Panc1 (cell line): ENCODE data around the gene SPIB. TPM values are rescaled to one million over a fixed set of nuclear protein-coding genes. Genes with fewer than 3 reads are reported as not detected.

Experiments
- ATAC-seq: fragments of 200-7000 bp; cut with Tn5 transposase; 2 replicates; pipeline ENCODE4 v1.9.1; 2020; ENCODE audit warnings: mild to moderate bottlenecking, moderate library complexity
- Bru-seq: library from RNA; stranded (reverse); fragments of 400-500 nt; gene quantifications from one replicate; lab custom pipeline; 2021; lab: Mats Ljungman, UMichigan
- BruChase-seq, 2 experiments: library from RNA; stranded (reverse); fragments of 400-500 nt; gene quantifications; one replicate each; lab custom pipeline; 2021; lab: Mats Ljungman, UMichigan
- BruUV-seq: library from RNA; stranded (reverse); fragments of 400-500 nt; replicated peaks from 2 replicates; lab custom pipeline; 2021; lab: Mats Ljungman, UMichigan
- CTCF ChIA-PET: fragments of 300-600 bp; sonication (Branson Sonifier 250); formaldehyde crosslinking; loops from one replicate; lab custom pipeline; 2022; ENCODE audit warnings: antibody characterized with exemption; lab: Charles Lee
- POLR2A ChIA-PET: fragments of 300-600 bp; sonication (Branson Sonifier 250); formaldehyde crosslinking; loops from one replicate; lab custom pipeline; 2022; ENCODE audit warnings: antibody characterized with exemption; lab: Charles Lee
- DNase-seq: peaks from one replicate; pipeline ENCODE4 v3.0.0-alpha.2; 2010; ENCODE audit warnings: low read depth, low spot score
- H3K27ac ChIP-seq: 2 replicates; pipeline ENCODE4 v1.5.1; 2011; ENCODE audit warnings: mild to moderate bottlenecking, low read length, inconsistent platforms
- H3K27me3 ChIP-seq: fragments of 200-500 bp; sonication (Bioruptor generic); 2 replicates; pipeline ENCODE4 v1.6.0; 2014; ENCODE audit warnings: low read length, inconsistent platforms; ENCODE audit not compliant: control insufficient read depth, insufficient read depth
- H3K36me3 ChIP-seq: fragments of 200-500 bp; sonication (Bioruptor generic); 2 replicates; pipeline ENCODE4 v1.5.1; 2014; ENCODE audit warnings: inconsistent platforms, mild to moderate bottlenecking, low read length, moderate library complexity; ENCODE audit not compliant: control insufficient read depth, insufficient read depth
- H3K4me1 ChIP-seq: 2 replicates; pipeline ENCODE4 v1.5.1; 2011; ENCODE audit warnings: inconsistent platforms, mild to moderate bottlenecking, low read length, moderate library complexity; ENCODE audit not compliant: control insufficient read depth, insufficient read depth
- H3K4me3 ChIP-seq, 2 experiments: 2 replicates each; pipeline ENCODE4 v1.5.1; 2011 to 2012; ENCODE audit warnings: low read depth in 2 of 2, low read length in 2 of 2, mild to moderate bottlenecking in 2 of 2, inconsistent platforms in 1 of 2, moderate library complexity in 1 of 2
- H3K9me3 ChIP-seq: fragments of 200-500 bp; sonication (Bioruptor generic); 2 replicates; pipeline ENCODE4 v1.5.1; 2014; ENCODE audit warnings: low read depth, mild to moderate bottlenecking, inconsistent platforms, low read length, moderate library complexity; ENCODE audit not compliant: control insufficient read depth, insufficient read depth
- CTCF ChIP-seq: fragments of 450-650 bp; IDR thresholded peaks from 2 replicates; pipeline ENCODE4 v1.5.1; 2017; ENCODE audit warnings: mild to moderate bottlenecking
- POLR2AphosphoS5 ChIP-seq: IDR thresholded peaks from 2 replicates; pipeline ENCODE4 v1.6.1; 2012; ENCODE audit warnings: mild to moderate bottlenecking, low read depth, low read length, moderate library complexity
- REST ChIP-seq, 2 experiments: IDR thresholded peaks; 2 replicates each; pipeline ENCODE4 v1.6.1; 2011 to 2012; ENCODE audit warnings: low read depth in 2 of 2, control low read depth in 1 of 2, low read length in 1 of 2, mild to moderate bottlenecking in 1 of 2, moderate library complexity in 1 of 2; ENCODE audit not compliant: insufficient read depth in 1 of 2
- SIN3A ChIP-seq: IDR thresholded peaks from 2 replicates; pipeline ENCODE4 v1.6.1; 2012; ENCODE audit warnings: low read depth, mild to moderate bottlenecking, low read length, moderate library complexity, borderline replicate concordance; ENCODE audit not compliant: insufficient read depth
- TCF7L2 ChIP-seq: IDR thresholded peaks from 2 replicates; pipeline ENCODE4 v1.6.1; 2011; ENCODE audit warnings: mild to moderate bottlenecking, low read depth, low read length, inconsistent platforms
- in situ Hi-C: cut with HindIII; loops from 2 replicates; pipeline ENCODE4 v1.10.0; 2016; ENCODE audit warnings: low sequenced_read_pairs, low pct_unique_long_range_greater_than_20kb
- intact Hi-C: fragments of 100-400 bp; cut with micrococcal nuclease; formaldehyde crosslinking; loops from one replicate; pipeline ENCODE4 v1.10.0; 2022; ENCODE audit not compliant: unreplicated experiment
- long read RNA-seq: library from polyadenylated mRNA; unstranded; transcript quantifications from one replicate; pipeline ENCODE4 v2.0.0, GENCODE V29; 2021; ENCODE audit not compliant: unreplicated experiment
- polyA plus RNA-seq: library from polyadenylated mRNA; unstranded; fragments of >200 nt; gene quantifications from one replicate; pipeline ENCODE4 v1.2.1, GENCODE V29; 2012; ENCODE audit warnings: missing spikeins; ENCODE audit not compliant: insufficient read length
- total RNA-seq: library from RNA; stranded (reverse); gene quantifications from one replicate; pipeline ENCODE4 v1.2.1, GENCODE V29; 2021; ENCODE audit not compliant: unreplicated experiment

SPIB gene
- not detected for total RNA-seq
- polyA plus RNA-seq = 0.27 TPM
- Bru-seq, nascent RNA = percentile 15 among the genes with signal in this experiment
- BruChase-seq, experiment 1, labeled RNA remaining after a 2-hour chase = percentile 24 among the genes with signal in this experiment
- BruChase-seq, experiment 2, labeled RNA remaining after a 6-hour chase = percentile 30 among the genes with signal in this experiment
- long read RNA-seq = 0 reads

- Histone ChIP-seq H3K36me3 (no peaks in the 10 kb centered on the region), H3K27ac (no peak within 1 kb of the TSS), H3K9me3 (no peaks in the 10 kb centered on the region), H3K4me3 (no peak within 1 kb of the TSS), H3K27me3 (no peaks in the 10 kb centered on the region), H3K4me1 (no peaks in the 10 kb centered on the region)
- no peak for TF ChIP-seq TCF7L2
- no peak for TF ChIP-seq CTCF
- TF ChIP-seq POLR2AphosphoS5 = no peak
- no peak for TF ChIP-seq SIN3A
- TF ChIP-seq REST (IDR thresholded peaks at IDR 0.05; ENCODE audit: insufficient read depth in 1 of 2, low read depth in 2 of 2, low read length in 1 of 2) = no peak
- in situ Hi-C loops = no loop called here
- BruUV-seq = no TSS peak
- ChIA-PET POLR2A (no interaction called here), CTCF (no interaction called here)
- DNase-seq = no peak
- intact Hi-C loops = no loop called here
- ATAC-seq = no peak
These were observed at the start of gene SPIB for GRCh38 chr19:50418176-50419021. TSS of gene SPIB (plus strand) at chr19:50418938. CDS start at chr19:50418963, 25 bp downstream.

GRCh38 chr19:50371914-50372475, 46.7 kb upstream of the SPIB start:
- intact Hi-C loops = no loop called here
- Histone ChIP-seq H3K4me1 (peaks cover 4% of the 10 kb centered on the region; the same call in 1 of the 2 replicates), H3K9me3 (no peaks in the 10 kb centered on the region), H3K4me3 (no peak overlapping the region), H3K27ac (no peak overlapping the region), H3K36me3 (no peaks in the 10 kb centered on the region), H3K27me3 (no peaks in the 10 kb centered on the region)
- no TSS peak for BruUV-seq
- DNase-seq (no peak), ATAC-seq (no peak)
- no peak for TF ChIP-seq CTCF
- no peak for TF ChIP-seq TCF7L2
- no peak for TF ChIP-seq REST (IDR thresholded peaks at IDR 0.05; ENCODE audit: insufficient read depth in 1 of 2, low read depth in 2 of 2, low read length in 1 of 2)
- no peak for TF ChIP-seq POLR2AphosphoS5
- no peak for TF ChIP-seq SIN3A
- ChIA-PET CTCF (no interaction called here), POLR2A (no interaction called here)
- in situ Hi-C loops = no loop called here
